ENCODE measurements around the gene SERPINA12. TPM values are rescaled to one million over a fixed set of nuclear protein-coding genes. Genes with fewer than 3 reads are reported as not detected.
A peak's percentile ranks its signal among the peaks of the same experiment; 100 is the strongest.

The SERPINA12 gene
- total RNA-seq, 1 experiment from 2014 or later = not detected

DNA sequence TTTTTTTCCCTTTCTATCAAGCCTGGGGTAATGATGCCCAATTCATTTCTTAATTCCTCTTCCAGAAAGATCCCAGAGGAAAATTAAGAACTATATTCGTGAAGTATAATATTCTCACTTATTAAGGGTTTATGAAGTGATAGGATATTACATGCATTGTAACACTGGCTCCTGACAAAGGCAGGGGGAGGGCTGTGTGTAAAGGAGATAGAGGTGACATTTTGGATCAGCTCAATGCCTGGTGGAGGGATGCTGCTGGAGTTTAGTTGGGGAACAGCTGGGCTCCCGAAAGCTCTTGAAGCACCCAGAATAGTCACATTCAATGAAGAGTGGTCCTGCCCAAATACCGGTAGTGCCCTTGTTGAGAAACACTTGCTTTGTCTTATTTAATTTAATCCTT, 57.4 kb downstream of the SERPINA12 start:
- peaks cover 11% of the 10 kb centered on the region for H3K27me3 Mint-ChIP-seq (ENCODE audit: low read depth)
- peaks cover 18 to 30% of the 10 kb centered on the region in 2 experiments for H3K9me3 Mint-ChIP-seq
- H2AFZ ChIP-seq (ENCODE audit: low read length) = no peak overlapping the region
- H4K20me1 ChIP-seq (ENCODE audit: control insufficient read depth, insufficient read depth, insufficient read length) = no peaks in the 10 kb centered on the region
- no peak overlapping the region for H2AK5ac ChIP-seq (ENCODE audit: insufficient read length, low read length)
- DNase-seq = no peak
- H3K79me1 ChIP-seq (ENCODE audit: insufficient read depth, low read depth, low read length, poor library complexity, severe bottlenecking) = no peaks in the 10 kb centered on the region
- no CpG with 5 or more reads among the region's 3 CpGs for WGBS (ENCODE audit: extremely low coverage, insufficient read length, low lambda C conversion rate)
- peaks cover 0 to 20% (median 13%) of the 10 kb centered on the region in 3 experiments; a peak in 5 of 7 replicates for H3K36me3 Mint-ChIP-seq (ENCODE audit: insufficient read depth in 1 of 3, low read depth in 3 of 3)
- H3K23me2 ChIP-seq (ENCODE audit: insufficient read length, low read depth, low read length, poor library complexity, severe bottlenecking) = no peaks in the 10 kb centered on the region
- no peak overlapping the region for H3K4ac ChIP-seq (ENCODE audit: low read depth, low read length)
- TF ChIP-seq, protein P1, sequence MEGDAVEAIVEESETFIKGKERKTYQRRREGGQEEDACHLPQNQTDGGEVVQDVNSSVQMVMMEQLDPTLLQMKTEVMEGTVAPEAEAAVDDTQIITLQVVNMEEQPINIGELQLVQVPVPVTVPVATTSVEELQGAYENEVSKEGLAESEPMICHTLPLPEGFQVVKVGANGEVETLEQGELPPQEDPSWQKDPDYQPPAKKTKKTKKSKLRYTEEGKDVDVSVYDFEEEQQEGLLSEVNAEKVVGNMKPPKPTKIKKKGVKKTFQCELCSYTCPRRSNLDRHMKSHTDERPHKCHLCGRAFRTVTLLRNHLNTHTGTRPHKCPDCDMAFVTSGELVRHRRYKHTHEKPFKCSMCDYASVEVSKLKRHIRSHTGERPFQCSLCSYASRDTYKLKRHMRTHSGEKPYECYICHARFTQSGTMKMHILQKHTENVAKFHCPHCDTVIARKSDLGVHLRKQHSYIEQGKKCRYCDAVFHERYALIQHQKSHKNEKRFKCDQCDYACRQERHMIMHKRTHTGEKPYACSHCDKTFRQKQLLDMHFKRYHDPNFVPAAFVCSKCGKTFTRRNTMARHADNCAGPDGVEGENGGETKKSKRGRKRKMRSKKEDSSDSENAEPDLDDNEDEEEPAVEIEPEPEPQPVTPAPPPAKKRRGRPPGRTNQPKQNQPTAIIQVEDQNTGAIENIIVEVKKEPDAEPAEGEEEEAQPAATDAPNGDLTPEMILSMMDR (conservative IDR thresholded peaks at IDR 0.05) = no peak
- H3K14ac ChIP-seq (ENCODE audit: insufficient read depth, low read length) = no peak overlapping the region
- no peak overlapping the region for H2BK5ac ChIP-seq (ENCODE audit: insufficient read length, low read length)
- no peak overlapping the region for H3K23ac ChIP-seq (ENCODE audit: insufficient read length, low read depth, low read length)
- H3K4me2 ChIP-seq (ENCODE audit: insufficient read depth, insufficient read length, low read length) = peak overlapping the region; percentile 48
- H2BK12ac ChIP-seq (ENCODE audit: insufficient read length, low read depth, low read length) = no peak overlapping the region
- no peaks in the 10 kb centered on the region for H3K27me3 ChIP-seq (ENCODE audit: insufficient read depth, low read length)
- no peak overlapping the region for H2BK20ac ChIP-seq (ENCODE audit: low read depth, low read length, poor library complexity, severe bottlenecking)
- H3K9me3 ChIP-seq (ENCODE audit: control insufficient read depth, low read depth, low read length) = no peaks in the 10 kb centered on the region
- H3K79me2 ChIP-seq (ENCODE audit: insufficient read depth, low read length) = no peaks in the 10 kb centered on the region
- no peak overlapping the region for H3K18ac ChIP-seq (ENCODE audit: insufficient read length, low read depth, low read length)
- H4K8ac ChIP-seq (replicated peaks; ENCODE audit: insufficient read length, low read depth, low read length) = no peak overlapping the region
- no peak overlapping the region for H3K9ac ChIP-seq (ENCODE audit: extremely low read depth, insufficient read length, low read length)
- H3K4me1 Mint-ChIP-seq = peaks cover 42 to 44% of the 10 kb centered on the region in 2 experiments
- peaks cover 12% of the 10 kb centered on the region; the same call in 1 of the 2 replicates for H3K4me1 ChIP-seq (ENCODE audit: insufficient read depth, low read length)
- H4K5ac ChIP-seq (ENCODE audit: insufficient read length, low read depth, low read length) = no peak overlapping the region
- H3K27ac ChIP-seq (ENCODE audit: insufficient read length, low read depth, low read length) = no peak overlapping the region
- no peak overlapping the region; a peak in 2 of 7 replicates for H3K27ac Mint-ChIP-seq
- no peak overlapping the region for H3K56ac ChIP-seq (ENCODE audit: insufficient read length, low read depth, low read length)
- H2BK15ac ChIP-seq (ENCODE audit: low read depth, low read length) = no peak overlapping the region
- H2BK120ac ChIP-seq (ENCODE audit: low read depth, low read length, poor library complexity, severe bottlenecking) = no peak overlapping the region
- H3T11ph ChIP-seq (ENCODE audit: low read length) = no peak overlapping the region
- no peak overlapping the region for H4K91ac ChIP-seq (ENCODE audit: insufficient read length, low read depth, low read length)
- no peak overlapping the region; a peak in 1 of 5 replicates for H3K4me3 Mint-ChIP-seq

Data from H9 (cell line).